Fibroblast of upper back skin (primary cell): Measurements from ENCODE around the gene BICC1.

Experiments used
- DNase-seq: peaks from one replicate; pipeline ENCODE4 v3.0.0-alpha.2; 2013

The BICC1 gene

GRCh38 chr10:58512491-58513187, at the start of gene BICC1:
Gene BICC1, plus strand, starts transcription at chr10:58512872. Its CDS starts 272 bp downstream, at chr10:58513144.
- peak; percentile 65 for DNase-seq

- no peak for DNase-seq
Measured at GRCh38 chr10:58464956-58465355, 47.7 kb upstream of the BICC1 start.

- no peak for DNase-seq
Measured at GRCh38 chr10:58465629-58466028, 47.0 kb upstream of the BICC1 start.

GRCh38 chr10:58467931-58468635, 44.6 kb upstream of the BICC1 start:
- no peak for DNase-seq

GRCh38 chr10:58473976-58474375, 38.7 kb upstream of the BICC1 start:
- no peak for DNase-seq

GRCh38 chr10:58475322-58476277, 37.1 kb upstream of the BICC1 start:
- peak; percentile 91 for DNase-seq

- DNase-seq, result peak; percentile 93
Measured at GRCh38 chr10:58477122-58477521, 35.5 kb upstream of the BICC1 start.

- DNase-seq, result no peak
Measured at GRCh38 chr10:58477902-58478301, 34.8 kb upstream of the BICC1 start.

GRCh38 chr10:58479045-58479444, 33.6 kb upstream of the BICC1 start:
- no peak for DNase-seq

GRCh38 chr10:58480321-58480720, 32.4 kb upstream of the BICC1 start:
- peak; percentile 71 for DNase-seq

- DNase-seq, result no peak
Measured at GRCh38 chr10:58481569-58482109, 31.0 kb upstream of the BICC1 start.

GRCh38 chr10:58486821-58487220, 25.9 kb upstream of the BICC1 start:
- peak; percentile 51 for DNase-seq

- DNase-seq, result peak; percentile 77
Measured at GRCh38 chr10:58488921-58489320, 23.8 kb upstream of the BICC1 start.

GRCh38 chr10:58502956-58503355, 9.7 kb upstream of the BICC1 start:
- peak; percentile 64 for DNase-seq

- peak; percentile 88 for DNase-seq
Measured at GRCh38 chr10:58508316-58508715, 4.4 kb upstream of the BICC1 start.

- DNase-seq, result no peak
Measured at GRCh38 chr10:58511765-58512490, 744 bp upstream of the BICC1 start.

- peak; percentile 85 for DNase-seq
Measured at GRCh38 chr10:58513188-58514110, 777 bp downstream of the BICC1 start.

GRCh38 chr10:58514111-58514770, 1.6 kb downstream of the BICC1 start:
- no peak for DNase-seq

GRCh38 chr10:58515291-58515941, 2.7 kb downstream of the BICC1 start:
- DNase-seq, result no peak

- DNase-seq, result no peak
Measured at GRCh38 chr10:58516119-58516518, 3.4 kb downstream of the BICC1 start.
